GM23338 (cell line): ENCODE data around the gene ATG9A. TPM values are rescaled to one million over a fixed set of nuclear protein-coding genes. Genes with fewer than 3 reads are reported as not detected.

Experiments used
- ATAC-seq: fragments of 200-7000 bp; cut with Tn5 transposase; 3 replicates; pipeline ENCODE4 v1.9.1; 2020
- DNase-seq: peaks from one replicate; pipeline ENCODE4 v3.0.0-alpha.2; 2015; ENCODE audit warnings: low spot score
- H2AFZ ChIP-seq: fragments of 200-600 bp; sonication (generic); 2 replicates; pipeline ENCODE4 v1.8.0; 2016; ENCODE audit warnings: antibody characterized with exemption, mild to moderate bottlenecking, moderate library complexity
- H3F3A ChIP-seq: fragments of 200-600 bp; sonication (generic); replicated peaks from 2 replicates; pipeline ENCODE4 v1.8.0; 2017; ENCODE audit warnings: antibody characterized with exemption, mixed run types, low read depth
- H3K27ac ChIP-seq: fragments of 200-600 bp; sonication (generic); 2 replicates; pipeline ENCODE4 v1.6.1; 2016; ENCODE audit warnings: low read depth
- H3K27me3 ChIP-seq: fragments of 200-600 bp; sonication (generic); 2 replicates; pipeline ENCODE4 v1.8.0; 2016; ENCODE audit warnings: mild to moderate bottlenecking, mixed run types, moderate library complexity; ENCODE audit not compliant: insufficient read depth
- H3K36me3 ChIP-seq: fragments of 200-600 bp; sonication (generic); 2 replicates; pipeline ENCODE4 v1.8.0; 2016; ENCODE audit warnings: mild to moderate bottlenecking; ENCODE audit not compliant: insufficient read depth
- H3K4me1 ChIP-seq: fragments of 200-600 bp; sonication (generic); 2 replicates; pipeline ENCODE4 v1.8.0; 2016; ENCODE audit warnings: mild to moderate bottlenecking, moderate library complexity; ENCODE audit not compliant: insufficient read depth
- H3K4me2 ChIP-seq: fragments of 200-600 bp; sonication (generic); 2 replicates; pipeline ENCODE4 v1.7.1; 2017; ENCODE audit warnings: mixed run types
- H3K4me3 ChIP-seq: fragments of 200-600 bp; sonication (generic); 2 replicates; pipeline ENCODE4 v1.6.1; 2016; ENCODE audit warnings: mixed run types
- H3K79me2 ChIP-seq: fragments of 200-600 bp; sonication (generic); replicated peaks from 2 replicates; pipeline ENCODE4 v1.8.0; 2017; ENCODE audit warnings: mild to moderate bottlenecking; ENCODE audit not compliant: insufficient read depth
- H3K9me2 ChIP-seq: fragments of 200-600 bp; sonication (generic); 2 replicates; pipeline ENCODE4 v1.8.0; 2017; ENCODE audit not compliant: insufficient read depth
- H4K20me1 ChIP-seq: fragments of 200-600 bp; sonication (generic); replicated peaks from 2 replicates; pipeline ENCODE4 v1.8.0; 2017; ENCODE audit warnings: mild to moderate bottlenecking; ENCODE audit not compliant: insufficient read depth
- H3K27ac Mint-ChIP-seq: 2 replicates; pipeline ENCODE4 v1.8.0; 2020; ENCODE audit warnings: inconsistent platforms, mild to moderate bottlenecking, moderate library complexity, mixed read lengths
- H3K27me3 Mint-ChIP-seq: 3 replicates; pipeline ENCODE4 v1.8.0; 2022; ENCODE audit warnings: low read depth, mild to moderate bottlenecking, moderate library complexity, mixed read lengths, inconsistent platforms; ENCODE audit not compliant: insufficient read depth, poor library complexity
- H3K36me3 Mint-ChIP-seq: 3 replicates; pipeline ENCODE4 v1.8.0; 2021; ENCODE audit warnings: low read depth, mild to moderate bottlenecking, inconsistent platforms, moderate library complexity, mixed read lengths
- H3K4me1 Mint-ChIP-seq: 3 replicates; pipeline ENCODE4 v1.8.0; 2020; ENCODE audit warnings: mild to moderate bottlenecking, inconsistent platforms, mixed read lengths
- H3K4me3 Mint-ChIP-seq: 3 replicates; pipeline ENCODE4 v1.8.0; 2021; ENCODE audit warnings: moderate library complexity, mild to moderate bottlenecking, inconsistent platforms, mixed read lengths
- H3K9me3 Mint-ChIP-seq: 3 replicates; pipeline ENCODE4 v1.8.0; 2020; ENCODE audit warnings: moderate library complexity, mild to moderate bottlenecking, inconsistent platforms, mixed read lengths
- CREB1 ChIP-seq: fragments of 250-450 bp; sonication (Bioruptor Pico); IDR thresholded peaks from 2 replicates; pipeline ENCODE4 v1.5.0; 2020; ENCODE audit warnings: low read depth, mild to moderate bottlenecking, moderate library complexity
- ETS1 ChIP-seq: IDR thresholded peaks from 2 replicates; pipeline ENCODE4 v1.6.1; 2016; ENCODE audit warnings: antibody characterized with exemption
- EZH2 ChIP-seq: fragments of 200-600 bp; sonication (generic); IDR thresholded peaks from one replicate; pipeline ENCODE4 v1.8.0; 2017; ENCODE audit warnings: antibody characterized with exemption, mild to moderate bottlenecking, low read depth; ENCODE audit not compliant: unreplicated experiment
- JUNB ChIP-seq: IDR thresholded peaks from one replicate; pipeline ENCODE4 v1.6.1; 2016; ENCODE audit warnings: antibody characterized with exemption; ENCODE audit not compliant: unreplicated experiment
- NANOG ChIP-seq: IDR thresholded peaks from 2 replicates; pipeline ENCODE4 v1.6.1; 2016; ENCODE audit warnings: antibody characterized with exemption, borderline replicate concordance
- POLR2AphosphoS5 ChIP-seq: IDR thresholded peaks from 2 replicates; pipeline ENCODE4 v1.6.1; 2016; ENCODE audit warnings: antibody characterized with exemption, low read depth
- STAT1 ChIP-seq: IDR thresholded peaks from one replicate; pipeline ENCODE4 v1.6.1; 2016; ENCODE audit warnings: antibody characterized with exemption; ENCODE audit not compliant: unreplicated experiment
- ZNF114 ChIP-seq: fragments of 250-450 bp; sonication (Bioruptor Pico); IDR thresholded peaks from 2 replicates; pipeline ENCODE4 v1.5.0; 2020; ENCODE audit warnings: mild to moderate bottlenecking, moderate library complexity
- ZNF331 ChIP-seq: fragments of 250-450 bp; sonication (Bioruptor Pico); IDR thresholded peaks from 2 replicates; pipeline ENCODE4 v1.5.0; 2020; ENCODE audit warnings: low read depth, mild to moderate bottlenecking, moderate library complexity
- ZNF462 ChIP-seq: fragments of 250-450 bp; sonication (Bioruptor Pico); IDR thresholded peaks from 2 replicates; pipeline ENCODE4 v1.5.0; 2020; ENCODE audit warnings: mild to moderate bottlenecking, moderate library complexity
- polyA plus RNA-seq: library from polyadenylated mRNA; unstranded; fragments of >200 nt; fragmentation: Nextera tagmentation; extraction: Ambion mirVana; gene quantifications from 2 replicates; pipeline ENCODE4 v1.2.1, GENCODE V29; 2016
- total RNA-seq: library from RNA; depleted of rRNA; stranded (reverse); fragments of >200 nt; shearing (Covaris generic); gene quantifications from 2 replicates; pipeline ENCODE4 v1.2.3, GENCODE V29; 2014
- TF ChIP-seq, protein P1 (sequence below), 2 experiments: fragments of 200-600 bp in 1 of 2; sonication (generic) in 1 of 2; conservative IDR thresholded peaks; 2 replicates each; pipeline versions ENCODE4 v1.5.1 to v1.6.1; 2016 to 2017; ENCODE audit warnings: antibody characterized with exemption in 2 of 2, low read depth in 2 of 2, mild to moderate bottlenecking in 2 of 2, moderate library complexity in 1 of 2

The ATG9A gene
- total and polyA plus RNA-seq, 2 experiments from 2014 or later = 20.7 to 54.2 TPM

DNA sequence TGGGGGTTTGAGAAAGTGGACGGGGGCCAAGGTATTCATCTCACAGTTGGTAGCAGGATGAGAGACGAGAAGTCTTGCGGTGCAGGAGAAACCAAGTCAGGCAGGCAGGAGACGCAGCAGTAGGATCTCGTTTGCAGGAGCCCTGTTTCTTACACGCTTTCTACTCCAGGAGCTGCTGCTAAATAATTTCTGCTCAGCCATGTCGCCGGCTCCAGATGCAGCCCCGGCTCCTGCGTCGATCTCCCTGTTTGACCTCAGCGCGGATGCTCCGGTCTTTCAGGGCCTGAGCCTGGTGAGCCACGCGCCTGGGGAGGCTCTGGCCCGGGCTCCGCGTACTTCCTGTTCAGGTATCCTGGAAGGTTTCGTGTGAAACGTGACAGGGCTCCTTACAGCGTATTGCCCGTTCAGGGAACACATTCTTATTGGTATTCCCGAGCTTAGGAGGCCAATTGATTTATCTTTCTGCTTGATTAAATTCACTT, 664 bp upstream of the ATG9A start:
- H3K79me2 ChIP-seq = peaks cover 21% of the 10 kb centered on the region
- H3K27me3 Mint-ChIP-seq = peaks cover 7% of the 10 kb centered on the region
- DNase-seq (peak; percentile 80), ATAC-seq (peak; percentile 51)
- peak overlapping the region; percentile 92 for H3K27ac ChIP-seq
- no peak for TF ChIP-seq ETS1
- 0 out of 2 replicates have a peak, but pooled peaks have one; percentile 18 for TF ChIP-seq CREB1 (CRISPR knock-in tag)
- no peak for TF ChIP-seq STAT1
- H3K27ac Mint-ChIP-seq = peak overlapping the region; percentile 99
- peaks cover 22% of the 10 kb centered on the region for H3K36me3 ChIP-seq
- peaks cover 2% of the 10 kb centered on the region; the same call in 1 of the 3 replicates for H3K9me3 Mint-ChIP-seq
- peak overlapping the region; percentile 82 for H3K4me2 ChIP-seq
- H3K4me3 ChIP-seq = peak overlapping the region; percentile 76
- H3K27me3 ChIP-seq = no peaks in the 10 kb centered on the region
- H3K4me1 Mint-ChIP-seq = peaks cover 11% of the 10 kb centered on the region
- peaks cover 3% of the 10 kb centered on the region for H4K20me1 ChIP-seq
- peaks cover 49% of the 10 kb centered on the region for H3K36me3 Mint-ChIP-seq
- H3K4me3 Mint-ChIP-seq = peak overlapping the region; percentile 97
- H3K4me1 ChIP-seq = peaks cover 12% of the 10 kb centered on the region
- no peaks in the 10 kb centered on the region for H3K9me2 ChIP-seq
- H2AFZ ChIP-seq = peak overlapping the region; percentile 65
- H3F3A ChIP-seq = peaks cover 7% of the 10 kb centered on the region

- H3K27me3 Mint-ChIP-seq = peaks cover 10% of the 10 kb centered on the region
- peaks cover 48% of the 10 kb centered on the region for H3K36me3 Mint-ChIP-seq
- peaks cover 2% of the 10 kb centered on the region; the same call in 1 of the 3 replicates for H3K9me3 Mint-ChIP-seq
- ATAC-seq (peak; percentile 16), DNase-seq (no peak)
- Histone ChIP-seq H3K4me2 (peak overlapping the region; percentile 96), H3F3A (peaks cover 7% of the 10 kb centered on the region), H3K27ac (no peak overlapping the region), H3K27me3 (no peaks in the 10 kb centered on the region), H4K20me1 (peaks cover 3% of the 10 kb centered on the region), H3K4me1 (peaks cover 12% of the 10 kb centered on the region), H2AFZ (0 out of 2 replicates have a peak overlapping the region, but pooled peaks have one; percentile 53), H3K36me3 (peaks cover 11% of the 10 kb centered on the region; the same call in 1 of the 2 replicates), H3K4me3 (peak overlapping the region; percentile 76), H3K79me2 (peaks cover 21% of the 10 kb centered on the region), H3K9me2 (no peaks in the 10 kb centered on the region)
- H3K4me1 Mint-ChIP-seq = peaks cover 11% of the 10 kb centered on the region
- H3K4me3 Mint-ChIP-seq = peak overlapping the region; percentile 73
- no peak overlapping the region for H3K27ac Mint-ChIP-seq
- TF ChIP-seq CREB1 (CRISPR knock-in tag) (no peak), ZNF331 (CRISPR knock-in tag) (no peak), POLR2AphosphoS5 (no peak), NANOG (no peak), ZNF114 (no peak), ETS1 (no peak), STAT1 (no peak), EZH2 (no peak), ZNF462 (CRISPR knock-in tag) (no peak), JUNB (no peak)
- TF ChIP-seq, protein P1, sequence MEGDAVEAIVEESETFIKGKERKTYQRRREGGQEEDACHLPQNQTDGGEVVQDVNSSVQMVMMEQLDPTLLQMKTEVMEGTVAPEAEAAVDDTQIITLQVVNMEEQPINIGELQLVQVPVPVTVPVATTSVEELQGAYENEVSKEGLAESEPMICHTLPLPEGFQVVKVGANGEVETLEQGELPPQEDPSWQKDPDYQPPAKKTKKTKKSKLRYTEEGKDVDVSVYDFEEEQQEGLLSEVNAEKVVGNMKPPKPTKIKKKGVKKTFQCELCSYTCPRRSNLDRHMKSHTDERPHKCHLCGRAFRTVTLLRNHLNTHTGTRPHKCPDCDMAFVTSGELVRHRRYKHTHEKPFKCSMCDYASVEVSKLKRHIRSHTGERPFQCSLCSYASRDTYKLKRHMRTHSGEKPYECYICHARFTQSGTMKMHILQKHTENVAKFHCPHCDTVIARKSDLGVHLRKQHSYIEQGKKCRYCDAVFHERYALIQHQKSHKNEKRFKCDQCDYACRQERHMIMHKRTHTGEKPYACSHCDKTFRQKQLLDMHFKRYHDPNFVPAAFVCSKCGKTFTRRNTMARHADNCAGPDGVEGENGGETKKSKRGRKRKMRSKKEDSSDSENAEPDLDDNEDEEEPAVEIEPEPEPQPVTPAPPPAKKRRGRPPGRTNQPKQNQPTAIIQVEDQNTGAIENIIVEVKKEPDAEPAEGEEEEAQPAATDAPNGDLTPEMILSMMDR (conservative IDR thresholded peaks at IDR 0.05; ENCODE audit: low read depth in 2 of 2) = no peak
These were observed 528 bp downstream of the ATG9A start for GRCh38 chr2:219228911-219229304.
